Ovary (tissue), 3 donors: ENCODE data around the gene GASK1A.

Experiments used
- CTCF ChIP-seq, 3 donors: fragments of 450-650 bp in 2 of 3; fragments of 200-600 bp in 1 of 3; IDR thresholded peaks; one replicate each; pipeline versions ENCODE4 v1.5.1 to v1.8.0; 2016 to 2022; ENCODE audit warnings: antibody characterized with exemption in 3 of 3, mild to moderate bottlenecking in 1 of 3
- POLR2A ChIP-seq: fragments of 450-650 bp; IDR thresholded peaks from one replicate; pipeline ENCODE4 v1.6.1; 2017; ENCODE audit warnings: antibody characterized with exemption, mild to moderate bottlenecking, moderate library complexity
- donor health status: DM: no; HTN: no; CAD: no.

- TF ChIP-seq CTCF (IDR thresholded peaks at IDR 0.05) (no peak), POLR2A (no peak)
Observed at GRCh38 chr3:43035801-43036365, 56.8 kb downstream of the GASK1A start.
